Panc1 (cell line): ENCODE measurements around the gene APOBEC3G. TPM values are rescaled to one million over a fixed set of nuclear protein-coding genes. Genes with fewer than 3 reads are reported as not detected.
"Not testable (repeated sequence)": the region's sequence is repeated elsewhere in the genome, so short reads cannot be mapped to it uniquely, and the experiment has no call there.

Experiments
- ATAC-seq: fragments of 200-7000 bp; cut with Tn5 transposase; 2 replicates; pipeline ENCODE4 v1.9.1; 2020; ENCODE audit warnings: mild to moderate bottlenecking, moderate library complexity
- BruUV-seq: library from RNA; stranded (reverse); fragments of 400-500 nt; replicated peaks from 2 replicates; lab custom pipeline; 2021; lab: Mats Ljungman, UMichigan
- CTCF ChIA-PET: fragments of 300-600 bp; sonication (Branson Sonifier 250); formaldehyde crosslinking; loops from one replicate; lab custom pipeline; 2022; ENCODE audit warnings: antibody characterized with exemption; lab: Charles Lee
- POLR2A ChIA-PET: fragments of 300-600 bp; sonication (Branson Sonifier 250); formaldehyde crosslinking; loops from one replicate; lab custom pipeline; 2022; ENCODE audit warnings: antibody characterized with exemption; lab: Charles Lee
- DNase-seq: peaks from one replicate; pipeline ENCODE4 v3.0.0-alpha.2; 2010; ENCODE audit warnings: low read depth, low spot score
- H3K27ac ChIP-seq: 2 replicates; pipeline ENCODE4 v1.5.1; 2011; ENCODE audit warnings: mild to moderate bottlenecking, low read length, inconsistent platforms
- H3K27me3 ChIP-seq: fragments of 200-500 bp; sonication (Bioruptor generic); 2 replicates; pipeline ENCODE4 v1.6.0; 2014; ENCODE audit warnings: low read length, inconsistent platforms; ENCODE audit not compliant: control insufficient read depth, insufficient read depth
- H3K36me3 ChIP-seq: fragments of 200-500 bp; sonication (Bioruptor generic); 2 replicates; pipeline ENCODE4 v1.5.1; 2014; ENCODE audit warnings: inconsistent platforms, mild to moderate bottlenecking, low read length, moderate library complexity; ENCODE audit not compliant: control insufficient read depth, insufficient read depth
- H3K4me1 ChIP-seq: 2 replicates; pipeline ENCODE4 v1.5.1; 2011; ENCODE audit warnings: inconsistent platforms, mild to moderate bottlenecking, low read length, moderate library complexity; ENCODE audit not compliant: control insufficient read depth, insufficient read depth
- H3K4me3 ChIP-seq, 2 experiments: 2 replicates each; pipeline ENCODE4 v1.5.1; 2011 to 2012; ENCODE audit warnings: low read depth in 2 of 2, low read length in 2 of 2, mild to moderate bottlenecking in 2 of 2, inconsistent platforms in 1 of 2, moderate library complexity in 1 of 2
- H3K9me3 ChIP-seq: fragments of 200-500 bp; sonication (Bioruptor generic); 2 replicates; pipeline ENCODE4 v1.5.1; 2014; ENCODE audit warnings: low read depth, mild to moderate bottlenecking, inconsistent platforms, low read length, moderate library complexity; ENCODE audit not compliant: control insufficient read depth, insufficient read depth
- POLR2AphosphoS5 ChIP-seq: IDR thresholded peaks from 2 replicates; pipeline ENCODE4 v1.6.1; 2012; ENCODE audit warnings: mild to moderate bottlenecking, low read depth, low read length, moderate library complexity
- SIN3A ChIP-seq: IDR thresholded peaks from 2 replicates; pipeline ENCODE4 v1.6.1; 2012; ENCODE audit warnings: low read depth, mild to moderate bottlenecking, low read length, moderate library complexity, borderline replicate concordance; ENCODE audit not compliant: insufficient read depth
- TCF7L2 ChIP-seq: IDR thresholded peaks from 2 replicates; pipeline ENCODE4 v1.6.1; 2011; ENCODE audit warnings: mild to moderate bottlenecking, low read depth, low read length, inconsistent platforms
- in situ Hi-C: cut with HindIII; loops from 2 replicates; pipeline ENCODE4 v1.10.0; 2016; ENCODE audit warnings: low sequenced_read_pairs, low pct_unique_long_range_greater_than_20kb
- intact Hi-C: fragments of 100-400 bp; cut with micrococcal nuclease; formaldehyde crosslinking; loops from one replicate; pipeline ENCODE4 v1.10.0; 2022; ENCODE audit not compliant: unreplicated experiment
- total RNA-seq: library from RNA; stranded (reverse); gene quantifications from one replicate; pipeline ENCODE4 v1.2.1, GENCODE V29; 2021; ENCODE audit not compliant: unreplicated experiment
- TF ChIP-seq, protein P1 (sequence below), 2 experiments: IDR thresholded peaks; 2 replicates each; pipeline ENCODE4 v1.6.1; 2011 to 2012; ENCODE audit warnings: low read depth in 2 of 2, control low read depth in 1 of 2, low read length in 1 of 2, mild to moderate bottlenecking in 1 of 2, moderate library complexity in 1 of 2; ENCODE audit not compliant: insufficient read depth in 1 of 2
- TF ChIP-seq, protein P2 (sequence below): fragments of 450-650 bp; IDR thresholded peaks from 2 replicates; pipeline ENCODE4 v1.5.1; 2017; ENCODE audit warnings: mild to moderate bottlenecking

The APOBEC3G gene
- total RNA-seq, 1 experiment from 2014 or later = 4.8 TPM

DNA sequence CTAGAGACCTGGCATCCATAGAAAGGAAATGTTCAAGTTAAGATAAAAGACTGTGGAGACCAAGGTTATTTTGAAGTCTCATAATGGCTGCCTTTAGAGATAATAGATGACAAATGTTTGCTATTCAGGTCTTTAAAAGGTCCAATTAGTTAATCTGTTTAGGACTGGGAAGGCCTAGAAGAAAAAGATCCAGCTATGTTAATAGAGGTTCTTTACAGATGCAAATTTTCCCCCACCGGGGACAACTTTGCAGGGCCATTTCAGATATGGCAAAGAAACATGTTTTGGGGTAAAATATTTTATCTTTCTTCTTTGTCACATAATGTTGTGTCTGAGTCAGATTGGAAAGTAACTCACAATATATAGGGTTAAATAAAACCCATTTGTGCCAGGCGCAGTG lies 3.1 kb upstream of the APOBEC3G start:
- no peak overlapping the region for H3K4me3 ChIP-seq
- no TSS peak for BruUV-seq
- no peaks in the 10 kb centered on the region for H3K36me3 ChIP-seq
- DNase-seq (no peak), ATAC-seq (no peak)
- H3K9me3 ChIP-seq = no peaks in the 10 kb centered on the region
- no peaks in the 10 kb centered on the region; the same call in 1 of the 2 replicates for H3K4me1 ChIP-seq
- TF ChIP-seq, protein P1, sequence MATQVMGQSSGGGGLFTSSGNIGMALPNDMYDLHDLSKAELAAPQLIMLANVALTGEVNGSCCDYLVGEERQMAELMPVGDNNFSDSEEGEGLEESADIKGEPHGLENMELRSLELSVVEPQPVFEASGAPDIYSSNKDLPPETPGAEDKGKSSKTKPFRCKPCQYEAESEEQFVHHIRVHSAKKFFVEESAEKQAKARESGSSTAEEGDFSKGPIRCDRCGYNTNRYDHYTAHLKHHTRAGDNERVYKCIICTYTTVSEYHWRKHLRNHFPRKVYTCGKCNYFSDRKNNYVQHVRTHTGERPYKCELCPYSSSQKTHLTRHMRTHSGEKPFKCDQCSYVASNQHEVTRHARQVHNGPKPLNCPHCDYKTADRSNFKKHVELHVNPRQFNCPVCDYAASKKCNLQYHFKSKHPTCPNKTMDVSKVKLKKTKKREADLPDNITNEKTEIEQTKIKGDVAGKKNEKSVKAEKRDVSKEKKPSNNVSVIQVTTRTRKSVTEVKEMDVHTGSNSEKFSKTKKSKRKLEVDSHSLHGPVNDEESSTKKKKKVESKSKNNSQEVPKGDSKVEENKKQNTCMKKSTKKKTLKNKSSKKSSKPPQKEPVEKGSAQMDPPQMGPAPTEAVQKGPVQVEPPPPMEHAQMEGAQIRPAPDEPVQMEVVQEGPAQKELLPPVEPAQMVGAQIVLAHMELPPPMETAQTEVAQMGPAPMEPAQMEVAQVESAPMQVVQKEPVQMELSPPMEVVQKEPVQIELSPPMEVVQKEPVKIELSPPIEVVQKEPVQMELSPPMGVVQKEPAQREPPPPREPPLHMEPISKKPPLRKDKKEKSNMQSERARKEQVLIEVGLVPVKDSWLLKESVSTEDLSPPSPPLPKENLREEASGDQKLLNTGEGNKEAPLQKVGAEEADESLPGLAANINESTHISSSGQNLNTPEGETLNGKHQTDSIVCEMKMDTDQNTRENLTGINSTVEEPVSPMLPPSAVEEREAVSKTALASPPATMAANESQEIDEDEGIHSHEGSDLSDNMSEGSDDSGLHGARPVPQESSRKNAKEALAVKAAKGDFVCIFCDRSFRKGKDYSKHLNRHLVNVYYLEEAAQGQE (IDR thresholded peaks at IDR 0.05; ENCODE audit: insufficient read depth in 1 of 2, low read depth in 2 of 2, low read length in 1 of 2) = no peak
- TF ChIP-seq POLR2AphosphoS5 (no peak), TCF7L2 (no peak), SIN3A (no peak)
- TF ChIP-seq, protein P2, sequence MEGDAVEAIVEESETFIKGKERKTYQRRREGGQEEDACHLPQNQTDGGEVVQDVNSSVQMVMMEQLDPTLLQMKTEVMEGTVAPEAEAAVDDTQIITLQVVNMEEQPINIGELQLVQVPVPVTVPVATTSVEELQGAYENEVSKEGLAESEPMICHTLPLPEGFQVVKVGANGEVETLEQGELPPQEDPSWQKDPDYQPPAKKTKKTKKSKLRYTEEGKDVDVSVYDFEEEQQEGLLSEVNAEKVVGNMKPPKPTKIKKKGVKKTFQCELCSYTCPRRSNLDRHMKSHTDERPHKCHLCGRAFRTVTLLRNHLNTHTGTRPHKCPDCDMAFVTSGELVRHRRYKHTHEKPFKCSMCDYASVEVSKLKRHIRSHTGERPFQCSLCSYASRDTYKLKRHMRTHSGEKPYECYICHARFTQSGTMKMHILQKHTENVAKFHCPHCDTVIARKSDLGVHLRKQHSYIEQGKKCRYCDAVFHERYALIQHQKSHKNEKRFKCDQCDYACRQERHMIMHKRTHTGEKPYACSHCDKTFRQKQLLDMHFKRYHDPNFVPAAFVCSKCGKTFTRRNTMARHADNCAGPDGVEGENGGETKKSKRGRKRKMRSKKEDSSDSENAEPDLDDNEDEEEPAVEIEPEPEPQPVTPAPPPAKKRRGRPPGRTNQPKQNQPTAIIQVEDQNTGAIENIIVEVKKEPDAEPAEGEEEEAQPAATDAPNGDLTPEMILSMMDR = no peak
- H3K27ac ChIP-seq = no peak overlapping the region
- no peaks in the 10 kb centered on the region for H3K27me3 ChIP-seq
- ChIA-PET CTCF (no interaction called here), POLR2A (no interaction called here)
- in situ Hi-C loops (no loop called here), intact Hi-C loops (no loop called here)

DNA sequence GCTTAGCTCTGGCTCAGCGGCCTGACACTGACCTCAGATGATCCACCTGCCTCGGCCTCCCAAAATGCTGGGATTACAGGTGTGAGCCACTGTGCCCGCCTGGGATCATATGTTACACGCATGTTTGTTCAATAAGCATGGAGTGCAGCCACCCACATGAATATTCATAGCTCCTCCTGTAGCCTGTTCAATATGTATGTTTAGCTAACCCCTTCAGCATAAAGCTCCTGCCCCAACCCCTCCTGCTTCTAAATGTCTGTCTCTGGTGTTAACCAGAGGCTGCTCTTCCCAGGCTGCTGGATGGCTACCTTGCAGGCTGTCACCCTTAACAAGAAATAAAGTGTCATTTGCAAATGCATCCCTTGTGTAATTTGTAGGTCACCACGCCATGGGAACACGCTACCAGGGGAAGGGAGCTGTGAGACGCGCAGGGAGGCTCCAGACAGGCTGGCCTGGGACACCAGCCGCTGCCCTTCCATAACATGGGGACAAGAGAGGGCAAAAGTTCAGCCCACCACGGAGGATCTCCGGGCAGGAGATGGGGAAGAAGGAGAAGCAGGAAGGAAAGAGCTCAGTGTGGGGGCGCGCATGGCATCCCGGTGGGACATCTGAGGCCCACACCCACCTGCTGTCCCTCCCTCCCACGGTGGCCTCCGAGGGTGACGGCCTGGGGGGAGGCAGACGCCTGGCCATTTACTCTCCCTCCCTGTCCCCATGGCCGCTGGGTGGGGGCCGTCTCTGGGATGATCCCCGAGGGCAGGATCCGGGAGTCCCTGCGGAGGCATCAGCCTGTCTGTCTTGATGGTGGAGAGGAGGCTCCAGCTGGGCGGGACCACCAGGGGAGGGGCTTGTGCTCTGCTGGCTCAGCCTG lies 685 bp upstream of the APOBEC3G start:
- DNase-seq, intact Hi-C loops, H3K27ac ChIP-seq, in situ Hi-C loops, BruUV-seq, H3K36me3 ChIP-seq, H3K4me1 ChIP-seq, H3K27me3 ChIP-seq, POLR2A ChIA-PET, CTCF ChIA-PET, H3K9me3 ChIP-seq: not testable (repeated sequence)
- H3K4me3 ChIP-seq = peak overlapping the region; percentile 11 to 27; a peak in 2 of 4 replicates
- ATAC-seq = peak; percentile 94

DNA sequence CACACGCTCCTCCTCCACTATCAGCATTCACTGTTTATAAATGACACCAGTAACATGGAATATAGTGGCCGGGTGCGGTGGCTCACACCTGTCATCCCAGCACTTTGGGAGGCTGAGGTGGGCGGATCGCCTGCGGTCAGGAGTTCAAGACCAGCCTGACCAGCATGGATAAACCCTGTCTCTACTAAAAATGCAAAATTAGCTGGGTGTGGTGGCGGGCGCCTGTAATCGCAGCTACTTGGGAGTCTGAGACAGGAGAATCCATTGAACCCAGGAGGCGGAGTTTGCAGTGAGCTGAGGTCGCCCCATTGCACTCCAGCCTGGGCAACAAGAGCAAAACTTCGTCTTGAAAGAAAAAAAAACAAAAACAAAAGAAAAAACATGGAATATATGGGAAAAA lies 837 bp downstream of the APOBEC3G start:
- in situ Hi-C loops, intact Hi-C loops: not testable (repeated sequence)

More for the DNA sequence above, 837 bp downstream of the APOBEC3G start:
- POLR2A ChIA-PET, H3K4me1 ChIP-seq, ATAC-seq, H3K4me3 ChIP-seq, H3K9me3 ChIP-seq, CTCF ChIA-PET, BruUV-seq, DNase-seq, H3K36me3 ChIP-seq, H3K27me3 ChIP-seq, H3K27ac ChIP-seq: not testable (repeated sequence)
